Lung (tissue), 12 donors: ENCODE data around the gene MTG1. TPM values are rescaled to one million over a fixed set of nuclear protein-coding genes. Genes with fewer than 3 reads are reported as not detected.
"Not testable (repeated sequence)": the region's sequence is repeated elsewhere in the genome, so short reads cannot be mapped to it uniquely, and the experiment has no call there.

Experiments
- ATAC-seq: fragments of 200-7000 bp; cut with Tn5 transposase; one replicate; pipeline ENCODE4 v1.9.1; 2020; ENCODE audit warnings: moderate number of reproducible peaks; ENCODE audit not compliant: insufficient read depth, low FRiP score
- DNase-seq, 3 donors: peaks; one replicate each; pipeline ENCODE4 v3.0.0-alpha.2; 2013 to 2017
- H3K27ac ChIP-seq, 2 donors: one replicate each; pipeline ENCODE4 v1.5.1; 2013; ENCODE audit warnings: mild to moderate bottlenecking in 2 of 2, moderate library complexity in 2 of 2, control low read depth in 1 of 2, inconsistent platforms in 1 of 2, low read depth in 1 of 2, low read length in 1 of 2
- H3K27me3 ChIP-seq, 3 donors: one replicate each; pipeline ENCODE4 v1.5.1; 2013; ENCODE audit warnings: low read length in 2 of 3; ENCODE audit not compliant: control insufficient read depth in 3 of 3, insufficient read depth in 3 of 3
- H3K36me3 ChIP-seq, 4 donors: one replicate each; pipeline ENCODE4 v1.5.1; 2013; ENCODE audit warnings: low read length in 4 of 4, mild to moderate bottlenecking in 1 of 4, moderate library complexity in 1 of 4; ENCODE audit not compliant: control insufficient read depth in 4 of 4, insufficient read depth in 4 of 4
- H3K4me1 ChIP-seq, 5 donors: one replicate each; pipeline ENCODE4 v1.5.1; 2013; ENCODE audit warnings: low read length in 5 of 5, mild to moderate bottlenecking in 2 of 5, moderate library complexity in 1 of 5; ENCODE audit not compliant: control insufficient read depth in 5 of 5, insufficient read depth in 5 of 5
- H3K4me3 ChIP-seq: one replicate; pipeline ENCODE4 v1.5.1; 2013; ENCODE audit warnings: mild to moderate bottlenecking, control low read depth, moderate library complexity
- H3K9ac ChIP-seq, 2 donors: one replicate each; pipeline ENCODE4 v1.5.1; 2013; ENCODE audit warnings: low read length in 2 of 2, control low read depth in 1 of 2; ENCODE audit not compliant: insufficient read depth in 1 of 2
- H3K9me3 ChIP-seq, 4 donors: one replicate each; pipeline ENCODE4 v1.5.1; 2013; ENCODE audit warnings: low read length in 3 of 4, mild to moderate bottlenecking in 1 of 4, moderate library complexity in 1 of 4; ENCODE audit not compliant: control insufficient read depth in 4 of 4, insufficient read depth in 3 of 4
- CTCF ChIP-seq: IDR thresholded peaks from 2 replicates; pipeline ENCODE4 v1.5.1; 2012; ENCODE audit warnings: mild to moderate bottlenecking; ENCODE audit errors: control extremely low read depth, extremely low read depth
- WGBS, 2 donors: extraction: QIAGEN DNeasy Blood & Tissue Kit; methylation state at CpG; one replicate each; pipeline ENCODE4 v1.1.7; 2013; 5-methylcytosine and 5-hydroxymethylcytosine counted together
- polyA plus RNA-seq, 2 donors: library from polyadenylated mRNA; stranded (reverse); fragments of 200-250 nt; gene quantifications; one replicate each; pipeline ENCODE4 v1.2.1, GENCODE V29; 2013
- total RNA-seq, 2 donors: library from RNA; depleted of rRNA in 1 of 2; stranded (reverse); fragments of >200 nt in 1 of 2; gene quantifications; one replicate each; pipeline ENCODE4 v1.2.1, GENCODE V29; 2014 to 2021
- donor health status: control.
- donor health status: control.
- donor health status: Bipolar disorder and iron deficiency.
- donor health status: healthy.
- donor health status: DM: yes; HTN: yes; CAD: no.

The MTG1 gene
- total and polyA plus RNA-seq, 4 donors = 36.4 to 51.8 (median 44.5) TPM

- H3K9me3 ChIP-seq = no peaks in the 10 kb centered on the region
- DNase-seq = peak; percentile 96 to 97 (median 96)
- H3K4me1 ChIP-seq = peaks cover 0 to 10% (median 5%) of the 10 kb centered on the region in 5 donors
- TF ChIP-seq CTCF = no peak
- no peak within 1 kb of the TSS for H3K9ac ChIP-seq
- peak within 1 kb of the TSS; percentile 92 for H3K4me3 ChIP-seq
- no peaks in the 10 kb centered on the region for H3K27me3 ChIP-seq
- peak; percentile 97 for ATAC-seq
- H3K27ac ChIP-seq = peak within 1 kb of the TSS; percentile 85 to 87
- H3K36me3 ChIP-seq = peaks cover 0 to 24% (median 16%) of the 10 kb centered on the region in 4 donors
- 1 to 2% methylated on average over 24 to 89 of the region's 89 CpGs for WGBS, 2 donors
Measured at GRCh38 chr10:133373174-133374090, 20.5 kb upstream of the MTG1 start, which contains the start of gene ECHS1. Gene ECHS1, minus strand, starts transcription at chr10:133373354. Its CDS starts 21 bp downstream, at chr10:133373333.

GRCh38 chr10:133375357-133376115, 18.4 kb upstream of the MTG1 start:
- peaks cover 0 to 6% (median 2%) of the 10 kb centered on the region in 4 donors for H3K36me3 ChIP-seq
- no peak overlapping the region for H3K4me3 ChIP-seq
- H3K4me1 ChIP-seq = peaks cover 0 to 18% (median 5%) of the 10 kb centered on the region in 5 donors
- TF ChIP-seq CTCF = no peak
- no peaks in the 10 kb centered on the region for H3K27me3 ChIP-seq
- 89 to 94% methylated on average over 12 of the region's 12 CpGs for WGBS, 2 donors
- no peak overlapping the region for H3K9ac ChIP-seq
- ATAC-seq (no peak), DNase-seq (peak in 1 of 3 donors; percentile 7)
- H3K9me3 ChIP-seq = no peaks in the 10 kb centered on the region
- no peak overlapping the region for H3K27ac ChIP-seq

- not testable (repeated sequence) for H3K4me3 ChIP-seq, H3K27ac ChIP-seq, H3K9ac ChIP-seq, ATAC-seq, H3K36me3 ChIP-seq, H3K27me3 ChIP-seq, DNase-seq, H3K9me3 ChIP-seq
- 97 to 99% methylated on average over 5 of the region's 5 CpGs for WGBS, 2 donors
- peaks cover 0 to 18% (median 5%) of the 10 kb centered on the region in 5 donors for H3K4me1 ChIP-seq
Measured at GRCh38 chr10:133376183-133376582, 17.8 kb upstream of the MTG1 start.
